ENCODE measurements around the gene STX16. TPM values are rescaled to one million over a fixed set of nuclear protein-coding genes. Genes with fewer than 3 reads are reported as not detected.

Gene STX16
- total and polyA plus RNA-seq, 7 donors: 14.6 to 126 (median 43.8) TPM

- Histone ChIP-seq H3K9me3 (no peaks in the 10 kb centered on the region), H3K36me3 (peaks cover 24 to 71% (median 36%) of the 10 kb centered on the region in 4 donors), H3K27me3 (no peaks in the 10 kb centered on the region), H3K4me3 (no peak overlapping the region), H3K27ac (no peak overlapping the region), H3K4me1 (peaks cover 0 to 20% (median 19%) of the 10 kb centered on the region in 4 donors)
- intact Hi-C loops (cut with DNase I): no loop called here
- peak; percentile 61 for DNase-seq
- TF ChIP-seq EP300 (IDR thresholded peaks at IDR 0.05): no peak
- TF ChIP-seq, protein P1, sequence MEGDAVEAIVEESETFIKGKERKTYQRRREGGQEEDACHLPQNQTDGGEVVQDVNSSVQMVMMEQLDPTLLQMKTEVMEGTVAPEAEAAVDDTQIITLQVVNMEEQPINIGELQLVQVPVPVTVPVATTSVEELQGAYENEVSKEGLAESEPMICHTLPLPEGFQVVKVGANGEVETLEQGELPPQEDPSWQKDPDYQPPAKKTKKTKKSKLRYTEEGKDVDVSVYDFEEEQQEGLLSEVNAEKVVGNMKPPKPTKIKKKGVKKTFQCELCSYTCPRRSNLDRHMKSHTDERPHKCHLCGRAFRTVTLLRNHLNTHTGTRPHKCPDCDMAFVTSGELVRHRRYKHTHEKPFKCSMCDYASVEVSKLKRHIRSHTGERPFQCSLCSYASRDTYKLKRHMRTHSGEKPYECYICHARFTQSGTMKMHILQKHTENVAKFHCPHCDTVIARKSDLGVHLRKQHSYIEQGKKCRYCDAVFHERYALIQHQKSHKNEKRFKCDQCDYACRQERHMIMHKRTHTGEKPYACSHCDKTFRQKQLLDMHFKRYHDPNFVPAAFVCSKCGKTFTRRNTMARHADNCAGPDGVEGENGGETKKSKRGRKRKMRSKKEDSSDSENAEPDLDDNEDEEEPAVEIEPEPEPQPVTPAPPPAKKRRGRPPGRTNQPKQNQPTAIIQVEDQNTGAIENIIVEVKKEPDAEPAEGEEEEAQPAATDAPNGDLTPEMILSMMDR (IDR thresholded peaks at IDR 0.05): no peak
- WGBS, 2 donors: 92 to 94% methylated on average over 21 of the region's 21 CpGs
These were observed 46.3 kb downstream of the STX16 start for GRCh38 chr20:58697201-58697866.

DNA sequence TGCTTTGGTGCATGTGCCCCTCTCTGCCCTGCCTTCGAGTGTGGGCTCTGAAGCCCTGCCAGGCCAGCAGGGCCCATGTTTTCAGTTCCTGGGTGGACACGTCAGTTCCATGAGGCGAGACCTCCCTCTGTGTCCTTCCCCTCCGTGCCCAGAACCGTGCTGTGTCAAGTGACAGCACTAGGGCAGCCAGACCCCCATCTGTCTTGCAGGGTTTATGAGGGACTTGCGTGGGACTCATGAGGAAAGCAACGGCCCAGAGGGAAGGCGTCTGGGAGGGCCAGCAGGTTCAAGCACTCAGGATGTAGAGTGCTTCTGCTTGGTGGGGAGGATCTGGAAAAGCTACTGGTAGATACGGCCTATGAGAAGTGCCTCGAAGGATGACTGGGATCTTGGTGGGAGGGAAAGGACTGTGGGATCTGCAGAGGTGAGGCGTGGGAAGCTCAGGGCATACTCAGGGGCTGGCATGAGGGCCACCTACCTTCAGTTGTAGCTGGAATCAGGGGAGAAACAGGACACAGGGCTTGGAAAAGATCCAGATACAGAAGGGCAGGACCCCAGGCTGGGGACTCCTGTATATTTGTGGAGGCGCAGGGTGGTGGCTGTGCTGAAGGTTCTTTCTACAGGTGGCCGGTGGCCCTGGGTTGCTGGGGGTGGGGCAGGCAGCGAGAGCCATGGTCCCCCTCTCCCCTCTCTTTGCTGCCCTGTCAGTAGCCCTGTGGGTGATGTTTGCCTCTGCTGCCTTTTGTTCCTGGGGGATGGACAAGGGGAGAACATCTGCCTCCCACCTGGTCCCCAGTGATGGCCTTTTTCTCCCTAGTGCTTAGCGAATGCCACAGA is 47.0 kb downstream of the STX16 start:
- H3K4me1 ChIP-seq: peaks cover 0 to 18% (median 18%) of the 10 kb centered on the region in 4 donors
- H3K27me3 ChIP-seq: no peaks in the 10 kb centered on the region
- intact Hi-C loops (cut with DNase I): no loop called here
- DNase-seq: peak; percentile 60
- peak overlapping the region; percentile 14 to 55 (median 42) for H3K27ac ChIP-seq
- 94 to 96% methylated on average over 15 of the region's 15 CpGs for WGBS, 2 donors
- H3K4me3 ChIP-seq: no peak overlapping the region
- H3K36me3 ChIP-seq: peaks cover 24 to 79% (median 38%) of the 10 kb centered on the region in 4 donors
- H3K9me3 ChIP-seq: no peaks in the 10 kb centered on the region
- no peak for TF ChIP-seq POLR2A (IDR thresholded peaks at IDR 0.05)
- TF ChIP-seq, protein P1 (IDR thresholded peaks at IDR 0.05): no peak
- no peak for TF ChIP-seq POLR2AphosphoS5 (IDR thresholded peaks at IDR 0.05)
- TF ChIP-seq EP300 (IDR thresholded peaks at IDR 0.05): no peak

DNA sequence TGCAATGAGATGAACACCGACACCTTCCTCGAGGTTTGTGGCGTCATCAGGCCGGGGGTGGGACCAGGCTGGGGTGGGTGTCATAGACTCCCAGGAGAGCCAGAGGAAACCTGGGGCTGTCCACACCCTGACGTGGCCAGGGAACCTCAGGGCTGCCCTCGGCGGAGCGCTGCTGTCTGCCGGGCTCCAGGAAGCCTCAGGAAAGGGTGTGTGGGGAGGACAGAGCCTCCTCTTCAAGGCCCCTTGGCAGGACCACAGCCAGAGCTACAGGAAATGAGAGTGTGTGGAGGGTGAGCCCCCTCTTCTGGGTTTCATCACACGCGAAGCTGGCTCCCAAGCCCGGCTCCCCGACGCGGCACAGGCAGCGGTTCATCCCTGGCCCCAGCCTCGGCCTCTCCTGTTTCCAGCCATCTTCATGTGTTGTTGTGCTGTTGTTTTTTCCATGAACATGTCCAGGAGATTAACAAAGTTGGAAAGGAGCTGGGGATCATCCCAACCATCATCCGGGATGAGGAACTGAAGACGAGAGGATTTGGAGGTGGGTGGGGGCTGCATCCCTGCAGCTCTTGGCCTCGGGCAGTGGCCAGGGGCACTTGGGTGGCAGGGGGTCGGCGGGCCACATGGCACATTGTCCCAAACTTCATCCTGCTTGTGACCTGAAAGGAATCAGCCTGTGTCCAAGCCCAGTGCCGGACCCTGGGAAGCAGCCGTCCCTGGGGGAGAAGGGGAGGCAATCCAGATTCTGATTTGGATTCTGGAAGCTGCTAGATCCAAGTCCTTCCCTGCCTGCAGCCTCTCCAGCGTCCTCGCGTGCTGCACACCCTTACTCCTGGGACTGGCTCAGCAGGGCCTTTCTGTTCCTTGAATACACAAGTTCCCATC is 47.9 kb downstream of the STX16 start:
- Histone ChIP-seq H3K9me3 (no peaks in the 10 kb centered on the region), H3K27ac (peak overlapping the region; percentile 19 to 55 (median 42)), H3K4me1 (peaks cover 0 to 9% (median 9%) of the 10 kb centered on the region in 4 donors), H3K27me3 (no peaks in the 10 kb centered on the region), H3K4me3 (no peak overlapping the region), H3K36me3 (peaks cover 31 to 88% (median 42%) of the 10 kb centered on the region in 4 donors)
- DNase-seq: peak; percentile 78
- intact Hi-C loops (cut with DNase I): no loop called here
- 88 to 90% methylated on average over 27 of the region's 27 CpGs for WGBS, 2 donors
- TF ChIP-seq POLR2A (IDR thresholded peaks at IDR 0.05) (no peak), EP300 (IDR thresholded peaks at IDR 0.05) (no peak)

GRCh38 chr20:58699623-58700107 is 48.6 kb downstream of the STX16 start:
- H3K27me3 ChIP-seq: no peaks in the 10 kb centered on the region
- DNase-seq: peak; percentile 60
- H3K4me3 ChIP-seq: no peak overlapping the region
- WGBS, 2 donors: 91 to 96% methylated on average over 9 of the region's 9 CpGs
- intact Hi-C loops (cut with DNase I): no loop called here
- H3K9me3 ChIP-seq: no peaks in the 10 kb centered on the region
- peaks cover 0 to 3% (median 2%) of the 10 kb centered on the region in 4 donors for H3K4me1 ChIP-seq
- TF ChIP-seq, protein P1 (IDR thresholded peaks at IDR 0.05): no peak
- TF ChIP-seq POLR2AphosphoS5 (IDR thresholded peaks at IDR 0.05) (no peak), EP300 (IDR thresholded peaks at IDR 0.05) (no peak), POLR2A (IDR thresholded peaks at IDR 0.05) (no peak)
- H3K36me3 ChIP-seq: peaks cover 33 to 95% (median 46%) of the 10 kb centered on the region in 4 donors
- peak overlapping the region; percentile 19 to 55 (median 41) for H3K27ac ChIP-seq

All from sigmoid colon (tissue), 7 donors.